Common myeloid progenitor, CD34-positive (primary cell): ENCODE results near the gene PPP2R5C.

Experiments used
- CTCF ChIA-PET: fragments of 350-600 bp; sonication (Branson Sonifier 250); formaldehyde crosslinking; loops from one replicate; lab custom pipeline; 2021; ENCODE audit warnings: antibody characterized with exemption; lab: Charles Lee
- POLR2A ChIA-PET: fragments of 350-600 bp; sonication (Branson Sonifier 250); formaldehyde crosslinking; loops from one replicate; lab custom pipeline; 2021; ENCODE audit warnings: antibody characterized with exemption; lab: Charles Lee
- DNase-seq, 3 donors: peaks; one replicate each; pipeline versions ENCODE4 v3.0.0 to v3.0.0-alpha.2; 2013
- H3K27ac ChIP-seq, 2 experiments: 1 replicate in 1 of 2; 2 replicates in 1 of 2; pipeline ENCODE4 v1.7.0; 2013; ENCODE audit warnings: inconsistent platforms in 2 of 2, low read length in 2 of 2, mild to moderate bottlenecking in 2 of 2, low read depth in 1 of 2, moderate library complexity in 1 of 2; ENCODE audit not compliant: severe bottlenecking in 2 of 2, insufficient read depth in 1 of 2, poor library complexity in 1 of 2
- H3K27me3 ChIP-seq, 5 experiments: replicated peaks in 2 of 5; 1 replicate in 3 of 5; 2 replicates in 2 of 5; pipeline versions ENCODE4 v1.6.1 to v1.7.0; 2013; ENCODE audit warnings: low read length in 4 of 5, mild to moderate bottlenecking in 2 of 5, moderate library complexity in 2 of 5, inconsistent platforms in 1 of 5; ENCODE audit not compliant: insufficient read depth in 5 of 5, control insufficient read depth in 4 of 5
- H3K36me3 ChIP-seq, 4 experiments: 1 replicate in 2 of 4; 2 replicates in 2 of 4; pipeline versions ENCODE4 v1.6.1 to v1.7.0; 2013; ENCODE audit warnings: low read length in 3 of 4, control low read depth in 1 of 4, mild to moderate bottlenecking in 1 of 4; ENCODE audit not compliant: control insufficient read depth in 4 of 4, insufficient read depth in 4 of 4
- H3K4me1 ChIP-seq, 4 experiments: 1 replicate in 3 of 4; 2 replicates in 1 of 4; pipeline versions ENCODE4 v1.6.1 to v1.7.1; 2013; ENCODE audit warnings: low read length in 3 of 4, mild to moderate bottlenecking in 3 of 4, control low read depth in 1 of 4, inconsistent platforms in 1 of 4, moderate library complexity in 1 of 4; ENCODE audit not compliant: control insufficient read depth in 4 of 4, insufficient read depth in 4 of 4; ENCODE audit errors: control extremely low read depth in 1 of 4
- H3K4me3 ChIP-seq, 7 experiments: 1 replicate in 4 of 7; 2 replicates in 3 of 7; pipeline versions ENCODE4 v1.5.1 to v1.7.0; 2013; ENCODE audit warnings: mild to moderate bottlenecking in 7 of 7, low read length in 6 of 7, moderate library complexity in 6 of 7, inconsistent platforms in 2 of 7, low read depth in 2 of 7, control low read depth in 1 of 7; ENCODE audit not compliant: insufficient read depth in 4 of 7, control insufficient read depth in 1 of 7; ENCODE audit errors: extremely low read depth in 1 of 7
- H3K9me3 ChIP-seq, 5 experiments: 1 replicate in 4 of 5; 2 replicates in 1 of 5; pipeline versions ENCODE4 v1.6.1 to v1.7.1; 2013; ENCODE audit warnings: low read length in 4 of 5, mild to moderate bottlenecking in 2 of 5, inconsistent platforms in 1 of 5, low read depth in 1 of 5, moderate library complexity in 1 of 5; ENCODE audit not compliant: control insufficient read depth in 4 of 5, insufficient read depth in 2 of 5; ENCODE audit errors: control extremely low read depth in 1 of 5
- WGBS: methylation state at CpG from one replicate; pipeline ENCODE4 v1.1.5; 2013; ENCODE audit not compliant: insufficient coverage; 5-methylcytosine and 5-hydroxymethylcytosine counted together

Gene PPP2R5C

GRCh38 chr14:101959277-101959676 is 197.8 kb downstream of the PPP2R5C start:
- Histone ChIP-seq H3K4me1 (peaks cover 0 to 4% (median 2%) of the 10 kb centered on the region in 4 experiments), H3K36me3 (no peaks in the 10 kb centered on the region)
- POLR2A ChIA-PET, result no interaction called here

GRCh38 chr14:101960225-101960624 is 198.7 kb downstream of the PPP2R5C start:
- H3K4me3 ChIP-seq, result no peak overlapping the region
- H3K27ac ChIP-seq, result no peak overlapping the region
- ChIA-PET CTCF (interaction anchor here (0.8 to 3.2 kb wide), 9 partner anchors 9 to 254 kb away, joined by 3 to 16 read pairs (median 4); no protein-coding TSS in a partner anchor), POLR2A (no interaction called here)
- H3K4me1 ChIP-seq, result peaks cover 0 to 6% (median 2%) of the 10 kb centered on the region in 4 experiments
- 69% methylated on average over 12 of the region's 13 CpGs for WGBS
- H3K27me3 ChIP-seq, result no peaks in the 10 kb centered on the region
- no peaks in the 10 kb centered on the region for H3K36me3 ChIP-seq
- H3K9me3 ChIP-seq, result no peaks in the 10 kb centered on the region
- DNase-seq, result peak; percentile 43 to 54 (median 45)

More at GRCh38 chr14:101959277-101959676, 197.8 kb downstream of the PPP2R5C start:
- H3K27me3 ChIP-seq, result no peaks in the 10 kb centered on the region
- no peak overlapping the region for H3K4me3 ChIP-seq
- H3K9me3 ChIP-seq, result no peaks in the 10 kb centered on the region
- no CpG with 5 or more reads among the region's 2 CpGs for WGBS
- H3K27ac ChIP-seq, result no peak overlapping the region
- CTCF ChIA-PET, result interaction anchor here (0.8 to 2.6 kb wide), 5 partner anchors 11 to 253 kb away, joined by 3 to 11 read pairs (median 4); no protein-coding TSS in a partner anchor
- DNase-seq, result no peak

GRCh38 chr14:101961011-101961721 is 199.7 kb downstream of the PPP2R5C start:
- Histone ChIP-seq H3K27me3 (no peaks in the 10 kb centered on the region), H3K36me3 (no peaks in the 10 kb centered on the region), H3K4me3 (no peak overlapping the region), H3K9me3 (no peaks in the 10 kb centered on the region), H3K27ac (no peak overlapping the region), H3K4me1 (peaks cover 6 to 15% (median 10%) of the 10 kb centered on the region in 4 experiments)
- POLR2A ChIA-PET, result no interaction called here
- CTCF ChIA-PET, result interaction anchor here (0.7 to 3.2 kb wide), 19 partner anchors 9 to 361 kb away, joined by 3 to 16 read pairs (median 3); no protein-coding TSS in a partner anchor
- WGBS, result 17% methylated on average over 14 of the region's 19 CpGs
- peak; percentile 84 to 92 (median 86) for DNase-seq

DNA sequence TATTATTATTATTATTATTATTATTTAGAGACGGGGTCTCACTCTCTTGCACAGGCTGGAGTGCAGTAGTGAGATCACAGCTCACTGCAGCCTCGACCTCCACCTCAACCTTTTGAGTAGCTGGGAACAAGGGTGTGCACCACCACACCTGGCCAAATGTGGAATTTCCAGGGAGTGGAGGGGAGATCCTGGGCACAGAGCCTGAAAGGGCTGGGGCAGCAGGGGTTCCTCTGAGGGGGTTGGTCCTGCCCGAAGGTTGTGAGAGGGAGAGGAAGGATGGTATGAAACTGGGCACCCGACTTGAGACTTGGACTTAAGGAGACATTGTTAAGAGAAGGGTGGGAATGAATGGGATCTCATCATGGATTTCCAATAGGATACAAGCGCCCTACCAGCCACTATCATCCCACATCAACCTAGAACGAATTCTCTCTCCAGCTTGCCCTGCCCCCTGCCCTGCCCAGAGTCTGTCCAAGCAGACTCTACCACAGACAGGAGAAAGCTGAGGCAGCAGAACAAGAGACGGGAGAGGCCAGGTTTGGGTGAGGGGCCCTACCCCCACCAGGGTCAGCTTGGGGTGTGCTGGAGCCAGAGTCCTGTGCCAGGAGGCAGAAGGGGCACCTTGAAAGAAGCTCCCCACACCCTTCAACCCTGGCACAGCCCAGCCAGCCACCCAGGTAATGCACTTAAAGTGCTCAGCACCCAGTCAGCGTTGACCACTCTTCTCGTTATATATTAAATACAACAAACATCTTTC is 200.4 kb downstream of the PPP2R5C start:
- no peak for DNase-seq
- no peaks in the 10 kb centered on the region for H3K27me3 ChIP-seq
- H3K36me3 ChIP-seq, result no peaks in the 10 kb centered on the region
- no peaks in the 10 kb centered on the region for H3K9me3 ChIP-seq
- ChIA-PET CTCF (interaction anchor here (0.6 to 3.2 kb wide), 19 partner anchors 9 to 360 kb away, joined by 3 to 16 read pairs (median 3); no protein-coding TSS in a partner anchor), POLR2A (no interaction called here)
- H3K4me1 ChIP-seq, result peaks cover 11 to 20% (median 16%) of the 10 kb centered on the region in 4 experiments
- 97% methylated on average over 5 of the region's 9 CpGs for WGBS
- H3K4me3 ChIP-seq, result no peak overlapping the region
- H3K27ac ChIP-seq, result no peak overlapping the region

- 91% methylated on average over 5 of the region's 5 CpGs for WGBS
- no peak overlapping the region for H3K4me3 ChIP-seq
- no peak overlapping the region for H3K27ac ChIP-seq
- H3K9me3 ChIP-seq, result no peaks in the 10 kb centered on the region
- DNase-seq, result no peak
- peaks cover 11 to 21% (median 18%) of the 10 kb centered on the region in 4 experiments for H3K4me1 ChIP-seq
- ChIA-PET POLR2A (no interaction called here), CTCF (interaction anchor here (0.8 to 3.2 kb wide), 8 partner anchors 11 to 360 kb away, joined by 3 to 16 read pairs (median 3); no protein-coding TSS in a partner anchor)
- H3K36me3 ChIP-seq, result no peaks in the 10 kb centered on the region
- H3K27me3 ChIP-seq, result no peaks in the 10 kb centered on the region
Measured at GRCh38 chr14:101962503-101962874, 201.0 kb downstream of the PPP2R5C start.

- Histone ChIP-seq H3K27ac (no peak overlapping the region), H3K9me3 (no peaks in the 10 kb centered on the region), H3K4me3 (no peak overlapping the region), H3K4me1 (peaks cover 11 to 22% (median 18%) of the 10 kb centered on the region in 4 experiments), H3K27me3 (no peaks in the 10 kb centered on the region), H3K36me3 (peaks cover 0 to 2% (median 0%) of the 10 kb centered on the region in 4 experiments)
- DNase-seq, result no peak
- POLR2A ChIA-PET, result no interaction called here
- 88% methylated on average over 1 of the region's 5 CpGs for WGBS
- CTCF ChIA-PET, result interaction anchor here (1.1 to 1.4 kb wide), 3 partner anchors 10 to 196 kb away, joined by 3 to 4 read pairs (median 4); no protein-coding TSS in a partner anchor
Measured at GRCh38 chr14:101963052-101963451, 201.5 kb downstream of the PPP2R5C start.
